ENCODE measurements around the gene SEMA3D.

SEMA3D gene

DNA sequence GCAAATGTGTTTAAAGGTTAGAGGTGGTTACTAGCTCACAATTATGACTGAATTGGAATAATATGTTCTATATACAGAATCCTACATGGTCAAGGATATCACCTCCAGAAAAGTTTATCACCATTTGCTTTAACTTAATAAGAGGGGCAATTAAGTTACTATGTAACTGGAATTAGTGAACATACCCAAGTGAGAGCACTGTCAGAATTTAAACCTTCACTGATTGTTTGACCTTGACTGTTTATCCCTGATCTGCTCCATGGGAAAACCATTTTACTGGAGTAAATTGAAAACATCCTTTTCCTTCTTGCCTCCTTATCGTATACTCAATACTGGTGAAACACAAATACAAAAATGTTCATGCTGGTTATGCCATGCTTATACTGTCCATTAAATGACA, 107.4 kb downstream of the SEMA3D start:
- DNase-seq (ENCODE audit: low read depth in 2 of 2): no peak

DNA sequence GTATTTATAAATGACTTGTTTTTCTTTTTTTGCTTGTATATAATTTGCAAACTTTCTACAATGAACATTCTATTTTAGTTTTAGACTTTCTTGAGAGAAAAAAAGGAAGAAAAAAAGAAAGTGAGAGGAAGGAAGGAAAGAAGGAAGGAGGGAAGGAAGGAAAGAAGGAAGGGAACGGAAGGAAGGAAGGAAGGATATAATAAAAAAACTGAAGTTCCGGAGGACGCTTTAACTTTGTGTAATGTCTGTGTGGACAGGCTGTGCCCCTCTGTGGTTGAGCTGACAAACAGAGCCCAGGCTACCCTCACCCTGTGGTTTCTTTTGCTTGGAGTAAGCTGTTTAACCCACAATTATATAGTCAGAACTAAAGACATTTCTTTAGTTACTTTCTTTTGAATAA, 108.7 kb downstream of the SEMA3D start:
- DNase-seq (ENCODE audit: low read depth in 2 of 2): no peak

DNA sequence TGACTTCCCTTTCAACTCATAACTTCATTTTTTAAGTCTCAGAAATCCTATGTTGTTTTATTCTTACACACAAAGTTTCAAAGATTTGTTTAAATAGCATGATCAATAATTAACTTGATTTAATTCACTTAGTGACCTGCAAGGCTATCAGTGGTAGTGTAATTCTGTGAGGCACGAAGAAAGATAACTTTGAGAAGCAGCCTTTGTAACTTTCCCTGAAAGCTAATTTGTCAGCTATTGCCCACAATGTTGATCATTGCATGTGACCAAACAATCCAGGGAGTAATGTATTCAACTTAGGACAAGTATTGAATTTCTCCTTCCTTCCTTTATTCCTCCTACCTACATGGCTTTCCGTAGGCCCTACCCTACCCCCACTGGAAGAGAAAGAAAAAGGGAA, 111.0 kb downstream of the SEMA3D start:
- no peak for DNase-seq (ENCODE audit: low read depth in 2 of 2)

DNA sequence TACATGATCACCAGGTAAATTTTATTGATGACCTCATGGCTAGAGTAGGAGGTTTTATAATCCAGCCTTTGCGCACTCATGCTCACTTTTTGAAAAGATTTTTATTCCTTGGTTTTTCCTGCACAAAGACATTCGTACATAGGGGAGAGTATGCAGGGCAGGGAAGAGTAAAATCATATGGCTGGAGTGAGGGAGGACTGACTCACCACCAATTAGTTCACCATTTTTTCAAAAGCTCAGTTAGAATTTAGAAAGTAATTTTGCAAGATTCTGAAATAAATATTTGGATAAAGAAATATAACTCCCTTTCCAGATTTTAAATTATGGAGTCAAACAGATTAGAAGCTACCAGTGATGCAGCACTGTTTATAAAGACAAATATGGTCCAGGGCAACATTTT, 111.9 kb downstream of the SEMA3D start:
- no peak for DNase-seq (ENCODE audit: low read depth in 2 of 2)

DNA sequence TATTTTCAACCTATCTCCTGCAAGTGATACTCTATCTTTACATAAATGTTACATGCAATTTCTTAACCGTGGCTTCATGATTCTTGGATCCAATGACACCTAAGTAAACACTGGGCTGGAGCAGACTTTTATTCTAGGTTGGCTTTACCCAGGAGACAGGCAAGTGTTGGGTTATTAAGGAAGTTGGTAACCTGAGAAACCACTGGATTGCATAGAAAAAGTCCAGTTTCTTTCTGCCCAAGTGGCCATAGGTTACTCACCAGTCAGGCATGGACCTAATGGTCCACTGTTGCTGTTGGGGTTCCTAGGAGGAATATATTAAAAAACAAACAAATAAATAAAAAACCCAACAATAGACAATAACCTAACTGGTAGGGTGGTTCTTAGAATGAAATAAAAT, 112.8 kb downstream of the SEMA3D start:
- DNase-seq (ENCODE audit: low read depth in 2 of 2): no peak

DNA sequence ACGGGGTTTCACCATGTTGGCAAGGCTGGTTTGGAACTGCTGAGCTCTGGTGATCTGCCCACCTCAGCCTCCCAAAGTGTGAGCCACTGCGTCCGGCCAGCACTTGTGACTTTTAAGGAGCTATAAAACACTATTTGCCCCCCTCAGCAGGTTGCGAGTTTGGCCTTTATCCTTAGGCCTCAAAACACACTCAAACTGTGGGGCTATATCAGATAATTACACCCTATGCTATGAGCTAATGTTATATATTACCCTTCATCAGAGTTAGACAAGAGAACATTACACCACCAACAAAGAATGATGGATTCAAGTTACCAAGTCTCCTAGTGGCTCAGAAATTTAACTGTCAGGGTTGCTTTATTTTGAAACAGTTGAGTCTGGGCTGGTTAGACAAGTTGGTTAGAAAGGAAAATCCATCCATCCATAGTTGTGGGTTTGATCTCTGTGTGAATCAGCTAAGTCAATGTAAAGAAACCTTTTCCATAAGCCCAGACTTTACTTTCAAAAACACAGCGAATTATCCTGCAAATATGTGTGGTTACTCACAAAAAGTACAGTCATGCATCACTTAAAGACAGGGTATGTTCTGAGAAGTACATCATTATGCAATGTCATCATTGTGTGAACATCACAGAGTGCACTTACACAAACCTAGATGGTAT, 115.8 kb downstream of the SEMA3D start:
- DNase-seq (ENCODE audit: low read depth in 2 of 2): no peak

DNA sequence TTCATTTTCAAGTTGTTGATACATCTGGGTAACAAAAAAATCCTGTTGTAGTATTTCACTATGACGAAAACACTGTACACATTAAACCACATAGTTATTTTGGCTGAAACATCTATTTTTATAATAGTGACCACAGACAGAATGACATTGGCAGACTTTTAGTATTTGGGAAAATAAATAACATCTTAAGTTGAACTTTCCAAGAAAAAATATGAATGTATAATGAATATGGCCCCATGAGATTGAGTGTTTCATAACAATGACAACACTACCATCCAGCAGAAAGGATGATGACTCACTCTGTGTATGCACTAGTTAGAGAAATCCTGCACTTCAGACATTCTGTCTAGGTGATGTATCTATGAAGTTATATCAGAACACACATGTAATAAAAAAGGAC, 118.1 kb downstream of the SEMA3D start:
- DNase-seq (ENCODE audit: low read depth in 2 of 2): no peak

DNA sequence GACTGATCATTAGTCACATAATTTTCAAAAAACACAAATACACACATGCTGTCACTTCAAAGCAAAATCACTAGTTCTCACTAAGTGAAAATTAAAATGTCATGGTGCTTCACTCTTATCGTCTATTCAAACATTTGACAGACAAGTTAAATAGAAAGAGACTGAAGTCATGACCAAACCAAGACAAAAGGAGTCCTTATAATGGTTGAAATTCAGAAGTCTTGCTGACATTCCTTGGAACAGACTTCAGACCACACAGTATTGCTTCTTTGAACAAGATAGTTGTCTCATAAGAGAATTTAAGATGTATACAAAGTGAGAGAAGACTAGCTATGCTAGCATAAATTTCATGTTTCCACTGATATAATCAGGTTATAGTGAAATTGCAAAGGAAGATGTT, 119.5 kb downstream of the SEMA3D start:
- DNase-seq (ENCODE audit: low read depth in 2 of 2): no peak

DNA sequence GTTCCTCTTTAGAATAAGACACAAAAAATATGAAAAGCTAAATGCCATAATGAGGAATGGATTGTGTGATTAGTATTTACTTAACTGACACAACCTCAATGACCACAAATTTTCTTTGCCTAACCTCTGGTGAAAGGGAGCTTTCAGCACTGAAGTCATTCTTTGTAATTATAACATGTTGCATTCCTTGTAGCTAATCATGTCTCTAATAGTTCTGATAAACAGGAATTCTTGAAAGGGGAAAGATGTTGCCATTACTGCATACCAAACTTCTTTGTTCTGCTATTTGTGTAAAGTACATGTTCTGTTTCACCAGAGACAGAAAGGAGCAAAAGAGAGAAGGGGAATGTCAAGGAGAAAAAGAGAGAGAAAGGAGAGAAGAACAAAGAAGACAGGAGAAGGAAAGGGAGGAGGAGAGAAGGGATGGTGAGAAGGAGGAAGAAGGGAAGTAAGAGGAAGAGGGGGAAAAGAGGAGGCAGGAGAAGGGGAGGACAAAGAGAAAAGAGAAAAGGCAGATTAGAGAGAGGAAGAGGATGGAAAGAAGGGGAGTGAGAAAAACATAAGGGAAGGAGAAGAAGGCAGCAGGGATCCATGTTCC, 120.9 kb downstream of the SEMA3D start:
- DNase-seq (ENCODE audit: low read depth in 2 of 2): no peak

DNA sequence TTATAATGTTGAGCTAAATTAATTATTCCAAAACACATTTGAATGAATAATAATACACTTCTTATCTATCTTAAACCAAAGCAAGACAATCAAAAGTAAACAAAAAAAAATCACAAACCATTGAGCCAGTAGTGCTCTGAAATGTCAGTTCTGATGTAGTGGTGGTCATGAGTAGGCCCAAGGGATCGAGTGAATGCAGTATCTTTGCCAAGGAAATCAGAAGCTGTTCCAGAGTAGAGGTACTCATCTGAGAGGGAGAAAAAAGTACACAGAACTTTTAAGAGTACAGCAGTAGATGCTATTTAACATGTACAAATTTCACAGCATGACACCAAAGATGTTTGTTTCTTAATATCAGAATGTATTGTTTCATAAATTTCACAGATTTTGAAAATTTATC, 121.5 kb downstream of the SEMA3D start:
- DNase-seq (ENCODE audit: low read depth in 2 of 2): no peak

DNA sequence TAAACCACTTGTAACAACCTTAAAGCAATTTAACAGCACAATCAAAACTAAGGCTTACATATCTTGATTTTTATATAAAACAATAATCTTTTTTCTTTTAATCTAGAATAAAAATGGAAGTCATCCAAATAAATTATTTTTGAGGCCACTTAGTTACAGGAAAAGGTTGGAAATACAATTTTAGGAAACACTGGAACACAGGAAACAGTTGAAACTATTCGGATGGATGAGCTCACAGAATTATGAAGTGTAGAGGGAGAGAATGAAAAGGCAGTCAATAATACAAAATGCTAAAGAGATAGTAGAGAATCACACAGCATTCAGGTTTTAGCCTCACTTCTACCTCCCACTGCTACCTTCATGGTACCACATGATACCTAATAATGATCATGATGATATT, 124.2 kb downstream of the SEMA3D start:
- DNase-seq (ENCODE audit: low read depth in 2 of 2): no peak

DNA sequence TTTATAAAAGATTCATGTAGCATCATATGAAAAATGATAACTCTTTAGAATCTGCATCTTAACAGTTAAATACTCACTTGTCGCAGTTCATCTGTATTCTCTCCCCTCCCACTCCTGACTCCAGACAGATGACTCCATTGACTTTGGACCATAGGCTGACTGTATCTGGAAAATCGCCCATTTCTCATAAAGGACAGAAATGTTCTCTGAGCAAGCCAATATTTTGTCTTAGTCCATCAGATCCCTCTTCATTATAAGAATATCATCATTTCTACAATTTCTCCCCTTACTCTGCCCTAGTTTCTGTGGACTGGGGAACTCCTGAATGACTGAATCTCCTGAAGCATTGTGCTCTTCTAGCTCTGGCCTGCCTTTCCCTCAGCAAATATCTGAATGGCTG, 125.4 kb downstream of the SEMA3D start:
- DNase-seq (ENCODE audit: low read depth in 2 of 2): no peak

DNA sequence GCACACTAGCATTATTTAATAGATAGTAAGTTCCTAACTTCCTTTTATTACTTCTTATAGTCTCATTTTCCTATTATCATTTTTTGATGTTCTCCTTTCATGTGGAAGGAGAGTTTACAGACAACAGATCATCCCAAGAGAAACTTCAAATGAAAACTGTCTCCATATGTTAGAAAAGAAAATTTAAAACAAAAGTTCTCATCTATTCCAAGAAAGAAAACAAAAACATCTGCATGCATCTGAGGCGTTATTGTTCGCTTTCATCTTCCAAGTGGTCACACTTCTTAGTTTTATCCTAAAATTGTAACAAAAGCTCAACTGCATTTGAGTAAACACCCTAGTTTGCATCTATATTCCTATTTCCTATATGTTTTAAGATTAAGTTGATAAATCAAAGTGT, 126.2 kb downstream of the SEMA3D start:
- no peak for DNase-seq (ENCODE audit: low read depth in 2 of 2)

DNA sequence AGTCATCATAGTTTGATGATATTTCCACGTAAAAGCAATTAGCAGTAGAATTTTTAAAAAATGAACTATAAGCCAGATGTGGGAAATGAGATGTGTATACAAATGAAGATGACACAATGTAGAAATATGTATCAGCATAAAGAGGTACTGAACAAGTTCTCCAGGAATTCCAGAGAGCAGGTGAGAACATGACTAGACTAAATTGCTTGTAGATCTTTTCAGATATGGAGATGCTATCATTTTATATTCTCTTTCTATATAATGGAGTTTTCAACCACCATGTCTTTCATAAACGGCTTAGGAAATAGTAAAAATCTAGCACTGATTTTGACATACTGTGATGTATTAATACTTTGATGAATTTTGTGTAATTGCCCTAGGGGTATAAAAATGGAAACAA, 130.9 kb downstream of the SEMA3D start:
- DNase-seq (ENCODE audit: low read depth in 2 of 2): no peak

DNA sequence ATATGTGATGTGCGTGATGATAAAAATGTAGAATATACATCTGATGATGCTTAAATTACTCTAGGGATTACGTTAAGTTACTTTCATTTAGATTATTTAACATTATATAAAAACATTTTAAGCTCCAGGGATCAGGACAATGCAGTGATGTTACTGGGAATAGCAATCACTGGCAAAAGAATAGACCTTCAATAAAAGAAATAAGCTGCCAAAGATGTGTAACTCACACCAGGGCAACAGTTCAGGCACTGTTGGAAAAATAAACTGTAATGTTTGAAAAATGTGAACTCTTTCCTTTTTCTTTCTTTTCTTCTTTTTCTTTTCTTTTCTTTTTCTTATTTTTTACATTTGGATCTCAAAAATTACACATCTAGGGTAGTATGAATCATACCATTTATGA, 131.7 kb downstream of the SEMA3D start:
- DNase-seq (ENCODE audit: low read depth in 2 of 2): no peak

DNA sequence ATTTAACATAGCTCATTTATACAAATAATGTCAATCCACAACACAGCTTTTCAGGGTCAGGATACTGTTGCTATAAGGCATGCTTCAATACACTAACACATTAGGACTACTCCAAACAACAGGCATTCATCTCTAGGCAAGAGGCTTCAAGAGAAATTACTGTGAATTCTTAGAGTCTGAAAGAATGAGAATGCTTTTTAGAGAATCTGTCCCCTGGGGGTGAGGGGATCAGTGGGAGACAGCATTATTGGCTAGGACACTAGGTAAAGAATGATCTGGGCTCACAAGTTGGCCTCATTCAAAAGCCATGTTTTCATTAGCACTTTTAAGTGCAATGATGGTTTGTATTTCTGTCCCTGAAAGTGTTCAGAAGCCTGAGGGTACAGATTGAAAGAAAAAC, 132.6 kb downstream of the SEMA3D start:
- DNase-seq (ENCODE audit: low read depth in 2 of 2): no peak

DNA sequence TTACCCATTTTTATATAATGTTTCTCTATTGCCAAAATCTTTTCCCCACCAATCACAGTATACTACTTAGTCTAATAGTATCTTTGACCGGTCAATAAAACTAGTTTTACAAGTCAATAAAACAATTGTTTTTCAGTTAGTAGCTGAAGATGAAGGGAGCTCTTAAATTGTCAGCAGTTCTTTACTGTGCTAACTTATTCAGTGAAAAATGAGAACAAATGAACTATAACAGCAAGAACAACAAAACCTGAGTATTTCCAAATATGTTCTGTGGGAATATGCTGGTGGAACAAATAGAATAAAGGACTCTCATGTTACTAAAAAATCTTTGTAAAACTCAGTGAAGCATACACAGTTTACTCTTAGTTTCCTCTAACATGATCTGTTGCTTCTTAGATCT, 134.0 kb downstream of the SEMA3D start:
- no peak for DNase-seq (ENCODE audit: low read depth in 2 of 2)

DNA sequence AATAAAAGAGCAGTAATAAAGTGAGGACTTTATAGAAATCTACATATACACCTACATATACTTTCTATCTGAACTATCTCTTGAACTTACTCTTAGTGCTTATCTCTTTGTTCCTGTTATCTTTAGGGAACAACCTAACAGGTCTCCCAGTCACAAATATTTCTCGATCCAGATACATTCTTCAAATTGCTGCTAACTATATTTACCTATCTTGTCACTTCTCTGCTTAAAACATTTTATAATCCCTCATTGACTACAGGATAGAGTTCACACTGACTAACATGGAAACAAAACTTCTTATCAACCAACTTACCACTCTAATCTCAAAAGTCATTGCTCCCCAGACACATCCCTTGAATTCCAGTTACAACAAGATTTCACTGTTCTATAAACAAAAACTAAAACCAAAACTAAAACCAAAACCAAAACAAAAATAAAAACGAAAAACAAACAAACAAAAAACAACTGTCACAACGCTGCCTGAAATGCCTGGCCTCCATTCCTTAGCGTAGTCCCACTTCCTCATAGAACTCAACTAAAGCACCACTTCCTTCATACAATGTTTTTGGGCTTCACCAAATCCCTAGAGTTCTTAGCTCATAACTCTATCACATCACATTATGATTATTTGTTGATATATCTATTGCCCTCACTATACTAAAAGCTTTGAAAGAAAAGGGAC, 134.7 kb downstream of the SEMA3D start:
- no peak for DNase-seq (ENCODE audit: low read depth in 2 of 2)

DNA sequence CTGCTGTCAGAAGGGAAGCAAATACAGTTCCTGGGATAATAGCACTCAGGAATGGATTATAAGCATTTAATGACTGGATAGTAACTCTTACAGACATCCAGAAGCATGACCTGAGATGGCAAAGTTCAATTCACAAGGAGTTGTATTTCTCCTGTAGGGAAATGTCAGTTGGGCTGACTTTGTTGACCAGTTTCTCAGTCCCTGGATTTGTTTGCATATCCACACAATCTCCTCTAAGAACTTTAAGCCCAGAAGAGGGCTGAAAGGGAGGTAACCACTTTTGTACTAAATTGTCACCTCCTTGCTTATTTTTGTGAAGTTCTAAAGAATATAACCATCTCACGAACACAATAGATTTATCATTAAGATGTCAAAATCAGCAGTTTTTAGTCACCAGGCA, 140.3 kb downstream of the SEMA3D start:
- no peak for DNase-seq (ENCODE audit: low read depth in 2 of 2)

DNA sequence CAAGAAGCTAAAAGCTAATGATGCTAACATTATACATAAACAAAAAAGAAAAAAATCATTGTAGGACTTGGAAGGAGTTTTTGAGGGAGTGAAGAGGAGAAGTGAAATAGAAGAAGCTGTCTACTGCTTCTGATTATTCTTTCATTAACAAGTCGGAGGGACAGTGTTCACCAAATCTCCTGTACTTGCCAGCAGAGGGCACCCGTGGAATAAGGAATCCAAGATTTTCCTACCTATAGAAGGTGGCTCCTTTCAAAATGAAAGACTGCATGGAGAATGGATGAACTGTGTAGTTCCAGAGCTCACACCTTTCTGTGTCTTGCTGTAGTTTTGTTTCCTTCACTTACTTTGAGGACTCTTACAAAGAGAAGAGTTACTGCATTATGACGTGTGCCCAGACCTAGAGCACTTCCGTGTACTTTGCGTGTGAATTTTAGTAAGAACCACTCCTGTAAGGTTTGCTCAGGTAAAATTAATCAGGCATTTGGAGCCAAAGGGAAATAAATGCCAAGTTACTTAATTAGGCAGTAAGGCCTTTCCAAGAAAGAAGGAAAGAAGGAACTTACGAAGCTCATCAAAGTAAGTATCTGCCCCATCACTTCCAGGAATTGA, 145.1 kb downstream of the SEMA3D start:
- DNase-seq (ENCODE audit: low read depth in 2 of 2): peak; percentile 1 to 9

DNA sequence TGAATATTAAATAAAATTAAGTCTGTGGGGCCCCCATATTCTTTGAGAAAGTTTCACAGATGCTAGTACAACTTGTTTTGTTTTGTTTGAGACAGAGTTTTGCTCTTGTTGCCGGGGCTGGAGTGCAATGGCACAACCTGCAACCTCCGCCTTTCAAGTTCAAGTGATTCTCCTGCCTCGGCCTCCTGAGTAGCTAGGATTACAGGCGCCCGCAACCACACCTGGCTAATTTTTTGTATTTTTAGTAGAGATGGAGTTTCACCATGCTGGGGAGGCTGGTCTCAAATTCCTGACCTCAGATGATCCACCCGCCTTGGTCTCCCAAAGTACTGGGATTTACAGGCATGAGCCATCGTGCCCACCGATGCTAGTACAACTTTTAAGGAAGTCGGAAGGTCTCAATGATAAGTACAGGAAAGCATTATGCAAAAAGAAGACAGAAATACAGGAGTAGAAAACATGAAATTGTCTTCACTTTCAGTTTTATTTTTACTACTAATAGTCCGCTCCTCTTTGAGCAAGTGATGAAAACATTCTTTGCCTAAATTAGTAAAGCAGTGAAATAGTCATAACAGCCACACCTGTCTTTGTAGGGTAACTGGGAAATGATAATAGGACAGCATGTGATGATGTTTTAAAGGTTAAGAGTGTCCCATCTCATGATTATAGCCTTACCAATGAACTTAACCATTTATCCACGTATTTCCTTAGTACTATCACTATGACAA, 147.5 kb downstream of the SEMA3D start:
- DNase-seq (ENCODE audit: low read depth in 2 of 2): no peak

DNA sequence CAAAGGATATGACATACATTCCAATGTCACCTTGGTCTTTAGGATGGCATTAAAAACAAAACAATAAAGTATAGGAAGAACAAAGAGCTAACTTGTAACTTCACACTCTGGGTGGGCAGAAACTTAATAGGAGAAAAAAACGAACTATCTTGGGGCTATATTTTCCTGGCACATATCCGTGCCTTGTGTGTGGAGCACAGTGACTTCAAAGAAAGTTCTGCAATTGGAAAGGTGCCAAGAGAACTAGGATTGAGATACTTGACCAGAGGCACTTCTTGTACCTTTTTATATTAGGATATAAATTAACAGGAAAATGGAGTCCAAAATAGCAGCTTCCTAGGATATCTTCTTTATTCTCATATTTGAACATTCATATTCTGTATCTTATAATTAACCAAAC, 148.4 kb downstream of the SEMA3D start:
- no peak for DNase-seq (ENCODE audit: low read depth in 2 of 2)

Data from stimulated activated CD4-positive, alpha-beta T cell treated with anti-CD3 and anti-CD28 coated beads, Interleukin-4, amount 100 ng/mL, for 48 hours (primary cell).